Measurements from ENCODE around the gene DEPDC5.
"Not testable (repeated sequence)": the region's sequence is repeated elsewhere in the genome, so short reads cannot be mapped to it uniquely, and the experiment has no call there.

The DEPDC5 gene

GRCh38 chr22:31753634-31754501 is at the start of gene DEPDC5:
Gene DEPDC5 (plus strand): TSS chr22:31754019. CDS start chr22:31754922, 903 bp downstream.
- no peak for TF ChIP-seq CTCF (IDR thresholded peaks at IDR 0.05; ENCODE audit: extremely low read depth, insufficient read depth, missing control alignments)
- in situ Hi-C loops (cut with MboI; ENCODE audit: low pct_unique_long_range_greater_than_20kb, low sequenced_read_pairs, unreplicated experiment): no loop called here
- DNase-seq (ENCODE audit: low spot score): peak; percentile 96

GRCh38 chr22:31707519-31707918 is 46.3 kb upstream of the DEPDC5 start:
- TF ChIP-seq CTCF (IDR thresholded peaks at IDR 0.05; ENCODE audit: extremely low read depth, insufficient read depth, missing control alignments): no peak
- in situ Hi-C loops (cut with MboI; ENCODE audit: low pct_unique_long_range_greater_than_20kb, low sequenced_read_pairs, unreplicated experiment): no loop called here
- DNase-seq (ENCODE audit: low spot score): no peak

- in situ Hi-C loops (cut with MboI; ENCODE audit: low pct_unique_long_range_greater_than_20kb, low sequenced_read_pairs, unreplicated experiment); DNase-seq (ENCODE audit: low spot score): not testable (repeated sequence)
These were observed 42.6 kb upstream of the DEPDC5 start for GRCh38 chr22:31711226-31711625.

- in situ Hi-C loops (cut with MboI; ENCODE audit: low pct_unique_long_range_greater_than_20kb, low sequenced_read_pairs, unreplicated experiment): no loop called here
These were observed 38.6 kb upstream of the DEPDC5 start for GRCh38 chr22:31715147-31715778.

GRCh38 chr22:31719850-31720471 is 33.9 kb upstream of the DEPDC5 start:
- TF ChIP-seq CTCF (IDR thresholded peaks at IDR 0.05; ENCODE audit: extremely low read depth, insufficient read depth, missing control alignments): no peak
- in situ Hi-C loops (cut with MboI; ENCODE audit: low pct_unique_long_range_greater_than_20kb, low sequenced_read_pairs, unreplicated experiment): no loop called here
- DNase-seq (ENCODE audit: low spot score): no peak

More at GRCh38 chr22:31715147-31715778, 38.6 kb upstream of the DEPDC5 start:
- DNase-seq (ENCODE audit: low spot score): no peak
- TF ChIP-seq CTCF (IDR thresholded peaks at IDR 0.05; ENCODE audit: extremely low read depth, insufficient read depth, missing control alignments): no peak

GRCh38 chr22:31723723-31724122 is 30.1 kb upstream of the DEPDC5 start:
- no peak for TF ChIP-seq CTCF (IDR thresholded peaks at IDR 0.05; ENCODE audit: extremely low read depth, insufficient read depth, missing control alignments)
- in situ Hi-C loops (cut with MboI; ENCODE audit: low pct_unique_long_range_greater_than_20kb, low sequenced_read_pairs, unreplicated experiment): no loop called here
- no peak for DNase-seq (ENCODE audit: low spot score)

GRCh38 chr22:31726692-31727091 is 27.1 kb upstream of the DEPDC5 start:
- no peak for TF ChIP-seq CTCF (IDR thresholded peaks at IDR 0.05; ENCODE audit: extremely low read depth, insufficient read depth, missing control alignments)
- in situ Hi-C loops (cut with MboI; ENCODE audit: low pct_unique_long_range_greater_than_20kb, low sequenced_read_pairs, unreplicated experiment): no loop called here
- no peak for DNase-seq (ENCODE audit: low spot score)
